ENCODE measurements around the gene TCEAL3. TPM values are rescaled to one million over a fixed set of nuclear protein-coding genes. Genes with fewer than 3 reads are reported as not detected.

Gene TCEAL3, protein sequence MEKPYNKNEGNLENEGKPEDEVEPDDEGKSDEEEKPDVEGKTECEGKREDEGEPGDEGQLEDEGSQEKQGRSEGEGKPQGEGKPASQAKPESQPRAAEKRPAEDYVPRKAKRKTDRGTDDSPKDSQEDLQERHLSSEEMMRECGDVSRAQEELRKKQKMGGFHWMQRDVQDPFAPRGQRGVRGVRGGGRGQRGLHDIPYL
- 15.9 to 23.3 TPM (median 17.0 TPM) in 5 replicates for total RNA-seq (2022; extraction: Qiagen RNA extraction)

GRCh38 chrX:103607364-103608305 is at the start of gene TCEAL3:
TCEAL3 (plus strand) TSS chrX:103607963; CDS start chrX:103609065, 1,102 bp downstream.

GRCh38 chrX:103585411-103586313 is 22.1 kb upstream of the TCEAL3 start, which contains the start of gene TCEAL4:
TCEAL4 (plus strand) TSS chrX:103585515; CDS start chrX:103586676, 1,161 bp downstream.

GRCh38 chrX:103628386-103629317 is 20.9 kb downstream of the TCEAL3 start, which contains the start of gene TCEAL1:
TCEAL1 (plus strand) TSS chrX:103628975; CDS start chrX:103629917, 942 bp downstream.

Other genes with a start within 250 kb of the TCEAL3 start
- 239 to 261 TPM (median 251 TPM) in 5 replicates for gene BEX3, start 231.4 kb upstream of the TCEAL3 start, total RNA-seq (2022; extraction: Qiagen RNA extraction)
- 0.06 to 0.15 TPM (median 0.10 TPM) in 5 replicates for gene RAB40A, start 88.5 kb upstream of the TCEAL3 start, total RNA-seq (2022; extraction: Qiagen RNA extraction)
- 109 to 154 TPM (median 117 TPM) in 5 replicates for gene TCEAL4, start 22.4 kb upstream of the TCEAL3 start, total RNA-seq (2022; extraction: Qiagen RNA extraction)
- gene TCEAL1, start 21.0 kb downstream of the TCEAL3 start, total RNA-seq (2022; extraction: Qiagen RNA extraction), result 34.1 to 45.4 TPM (median 38.3 TPM) in 5 replicates
- gene MORF4L2, start 78.7 kb downstream of the TCEAL3 start, total RNA-seq (2022; extraction: Qiagen RNA extraction), result 423 to 1,137 TPM (median 469 TPM) in 5 replicates
- not detected in 5 replicates for gene TMEM31, start 102.9 kb downstream of the TCEAL3 start, total RNA-seq (2022; extraction: Qiagen RNA extraction)
- gene PLP1, start 168.9 kb downstream of the TCEAL3 start, total RNA-seq (2022; extraction: Qiagen RNA extraction), result 0.05 TPM in 1 of 5 replicates, not detected in the others
- gene RAB9B, start 224.3 kb downstream of the TCEAL3 start, total RNA-seq (2022; extraction: Qiagen RNA extraction), result 0.02 to 0.05 TPM (median 0.03 TPM) in 4 of 5 replicates, not detected in the other

Measured in A549 treated with AZD2906 at 1 μM for 4 hours (cell line).